Neutrophil (primary cell): ENCODE measurements around the gene STK25.
A peak's percentile ranks its signal among the peaks of the same experiment; 100 is the strongest.

Experiments used
- H3K27ac ChIP-seq: fragments of 200-600 bp; sonication (generic); 2 replicates; pipeline ENCODE4 v1.5.1; 2016; ENCODE audit warnings: mild to moderate bottlenecking, moderate library complexity
- H3K27me3 ChIP-seq: fragments of 200-600 bp; sonication (generic); 2 replicates; pipeline ENCODE4 v1.6.0; 2016; ENCODE audit warnings: mild to moderate bottlenecking
- H3K36me3 ChIP-seq: fragments of 200-600 bp; sonication (generic); 2 replicates; pipeline ENCODE4 v1.5.1; 2017
- H3K4me1 ChIP-seq, 2 experiments: fragments of 200-600 bp in 1 of 2; sonication (generic) in 1 of 2; 1 replicate in 1 of 2; 2 replicates in 1 of 2; pipeline versions ENCODE4 v1.5.1 to v1.6.1; 2013 to 2016; ENCODE audit warnings: low read depth in 1 of 2, low read length in 1 of 2, mild to moderate bottlenecking in 1 of 2, moderate library complexity in 1 of 2; ENCODE audit not compliant: control insufficient read depth in 1 of 2, insufficient read depth in 1 of 2
- H3K4me3 ChIP-seq, 2 experiments: fragments of 200-600 bp in 1 of 2; sonication (generic) in 1 of 2; 1 replicate in 1 of 2; 2 replicates in 1 of 2; pipeline ENCODE4 v1.5.1; 2013 to 2016; ENCODE audit warnings: low read depth in 1 of 2, low read length in 1 of 2, mild to moderate bottlenecking in 1 of 2, moderate library complexity in 1 of 2
- H3K9me3 ChIP-seq: fragments of 200-600 bp; sonication (generic); 2 replicates; pipeline ENCODE4 v1.5.1; 2016
- TF ChIP-seq, protein P1 (sequence below): fragments of 200-600 bp; sonication (generic); IDR thresholded peaks from 2 replicates; pipeline ENCODE4 v1.5.1; 2016; ENCODE audit warnings: antibody characterized with exemption

STK25 gene

DNA sequence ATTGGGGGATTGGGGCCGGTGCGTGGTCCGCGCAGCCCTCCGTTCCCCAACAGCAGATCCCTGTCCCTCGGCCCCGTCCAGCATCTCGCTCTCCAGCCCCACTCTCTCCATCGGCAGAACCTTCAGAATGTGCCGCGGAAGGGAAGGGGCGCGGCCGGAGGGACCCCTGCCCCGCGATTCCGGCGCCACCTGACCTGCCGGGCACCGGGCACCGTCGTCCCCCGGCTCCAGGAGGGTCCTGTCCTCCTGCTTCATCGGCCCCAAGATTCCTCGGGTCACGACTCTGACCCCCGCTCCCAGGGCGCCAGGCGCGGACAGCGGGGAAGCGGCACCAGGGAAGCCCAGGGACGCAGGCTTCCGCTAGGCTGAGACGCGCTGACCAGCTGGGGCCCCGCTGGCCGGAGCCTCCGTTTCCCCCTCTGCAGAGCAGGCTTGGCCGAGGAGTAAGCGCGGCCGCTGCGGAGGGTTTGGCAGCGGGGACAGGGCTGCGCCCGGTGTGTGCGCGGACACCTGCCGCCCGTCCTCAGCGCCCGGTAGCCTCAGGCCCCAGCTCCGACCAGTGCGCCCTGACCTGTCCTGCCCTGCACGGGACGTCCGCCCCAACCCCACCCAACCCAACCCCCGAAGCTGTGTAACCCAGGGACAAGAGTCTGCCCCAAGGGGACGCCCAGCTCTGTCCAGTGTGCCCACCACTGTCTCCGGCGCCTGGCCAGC is 33.3 kb upstream of the STK25 start:
- peaks cover 97% of the 10 kb centered on the region for H3K27me3 ChIP-seq
- H3K27ac ChIP-seq, result no peak overlapping the region
- H3K4me1 ChIP-seq, result peaks cover 4 to 5% of the 10 kb centered on the region in 2 experiments
- TF ChIP-seq, protein P1, sequence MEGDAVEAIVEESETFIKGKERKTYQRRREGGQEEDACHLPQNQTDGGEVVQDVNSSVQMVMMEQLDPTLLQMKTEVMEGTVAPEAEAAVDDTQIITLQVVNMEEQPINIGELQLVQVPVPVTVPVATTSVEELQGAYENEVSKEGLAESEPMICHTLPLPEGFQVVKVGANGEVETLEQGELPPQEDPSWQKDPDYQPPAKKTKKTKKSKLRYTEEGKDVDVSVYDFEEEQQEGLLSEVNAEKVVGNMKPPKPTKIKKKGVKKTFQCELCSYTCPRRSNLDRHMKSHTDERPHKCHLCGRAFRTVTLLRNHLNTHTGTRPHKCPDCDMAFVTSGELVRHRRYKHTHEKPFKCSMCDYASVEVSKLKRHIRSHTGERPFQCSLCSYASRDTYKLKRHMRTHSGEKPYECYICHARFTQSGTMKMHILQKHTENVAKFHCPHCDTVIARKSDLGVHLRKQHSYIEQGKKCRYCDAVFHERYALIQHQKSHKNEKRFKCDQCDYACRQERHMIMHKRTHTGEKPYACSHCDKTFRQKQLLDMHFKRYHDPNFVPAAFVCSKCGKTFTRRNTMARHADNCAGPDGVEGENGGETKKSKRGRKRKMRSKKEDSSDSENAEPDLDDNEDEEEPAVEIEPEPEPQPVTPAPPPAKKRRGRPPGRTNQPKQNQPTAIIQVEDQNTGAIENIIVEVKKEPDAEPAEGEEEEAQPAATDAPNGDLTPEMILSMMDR, result no peak
- no peak overlapping the region for H3K4me3 ChIP-seq
- no peaks in the 10 kb centered on the region for H3K9me3 ChIP-seq
- H3K36me3 ChIP-seq, result no peaks in the 10 kb centered on the region

DNA sequence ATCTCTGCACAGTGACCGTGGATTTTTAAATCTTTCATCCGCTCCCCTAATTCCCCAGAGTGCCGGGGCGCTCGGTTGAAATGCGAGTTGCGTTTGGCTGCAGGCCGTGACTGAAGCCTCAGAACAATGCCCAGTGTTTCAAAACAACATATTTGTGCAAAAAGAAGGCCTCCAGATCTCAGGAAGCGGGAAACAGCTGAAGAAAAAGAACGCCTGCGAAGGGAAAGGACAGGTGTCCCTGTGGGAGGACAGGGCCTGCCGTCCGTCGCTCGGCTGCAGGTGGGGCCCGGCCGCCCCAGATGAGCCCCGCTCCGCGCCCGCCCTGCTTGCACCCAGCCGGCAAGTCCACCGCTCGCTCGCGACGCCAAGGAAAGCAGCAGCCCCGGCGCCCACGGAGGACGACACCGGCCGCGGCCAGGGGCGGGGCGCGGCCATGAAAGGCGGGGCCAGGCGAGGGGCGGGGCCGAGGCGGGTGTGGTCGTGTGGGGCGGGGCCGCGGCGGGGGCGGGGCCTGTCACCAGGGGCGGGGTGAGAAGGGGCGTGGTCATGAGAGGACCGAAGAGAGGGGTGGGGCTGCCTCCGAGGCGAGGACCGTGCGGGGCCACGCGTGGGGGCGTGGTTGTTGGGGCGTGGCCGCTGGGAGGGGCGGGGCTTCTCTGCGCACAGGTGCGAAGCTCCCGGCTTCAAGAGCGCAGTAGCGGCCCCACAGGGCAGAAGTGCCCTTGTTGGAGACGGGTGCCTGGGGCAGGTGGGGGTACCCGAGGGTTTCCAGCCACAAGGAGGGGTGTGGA is 32.6 kb upstream of the STK25 start:
- Histone ChIP-seq H3K36me3 (no peaks in the 10 kb centered on the region), H3K27me3 (peaks cover 97% of the 10 kb centered on the region), H3K4me3 (peak overlapping the region in 1 of 2 experiments; percentile 20), H3K4me1 (peaks cover 4 to 5% of the 10 kb centered on the region in 2 experiments), H3K9me3 (no peaks in the 10 kb centered on the region), H3K27ac (no peak overlapping the region)
- TF ChIP-seq, protein P1, result no peak

DNA sequence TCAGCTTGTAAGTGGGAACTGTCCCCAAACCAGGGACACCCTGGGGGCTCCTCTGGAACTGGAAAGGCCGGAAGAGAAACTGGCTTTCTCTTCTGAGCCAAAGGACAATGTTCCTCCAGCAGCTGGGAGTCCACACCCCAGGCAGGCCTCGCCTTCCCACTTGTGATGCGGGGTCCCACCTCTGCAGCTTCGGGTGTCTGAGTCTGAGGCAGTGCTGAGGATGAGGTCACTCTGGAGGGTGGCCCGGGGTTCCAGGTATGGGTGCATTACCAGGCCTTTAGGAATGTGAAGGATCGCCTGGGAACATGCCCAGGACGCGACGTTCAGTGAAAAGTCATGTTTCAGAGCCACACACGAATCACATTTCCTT is 32.0 kb upstream of the STK25 start:
- TF ChIP-seq, protein P1, result no peak
- peak overlapping the region in 1 of 2 experiments; percentile 20 for H3K4me3 ChIP-seq
- no peaks in the 10 kb centered on the region for H3K36me3 ChIP-seq
- no peak overlapping the region for H3K27ac ChIP-seq
- H3K27me3 ChIP-seq, result peaks cover 97% of the 10 kb centered on the region
- H3K9me3 ChIP-seq, result no peaks in the 10 kb centered on the region
- H3K4me1 ChIP-seq, result peaks cover 4 to 5% of the 10 kb centered on the region in 2 experiments

DNA sequence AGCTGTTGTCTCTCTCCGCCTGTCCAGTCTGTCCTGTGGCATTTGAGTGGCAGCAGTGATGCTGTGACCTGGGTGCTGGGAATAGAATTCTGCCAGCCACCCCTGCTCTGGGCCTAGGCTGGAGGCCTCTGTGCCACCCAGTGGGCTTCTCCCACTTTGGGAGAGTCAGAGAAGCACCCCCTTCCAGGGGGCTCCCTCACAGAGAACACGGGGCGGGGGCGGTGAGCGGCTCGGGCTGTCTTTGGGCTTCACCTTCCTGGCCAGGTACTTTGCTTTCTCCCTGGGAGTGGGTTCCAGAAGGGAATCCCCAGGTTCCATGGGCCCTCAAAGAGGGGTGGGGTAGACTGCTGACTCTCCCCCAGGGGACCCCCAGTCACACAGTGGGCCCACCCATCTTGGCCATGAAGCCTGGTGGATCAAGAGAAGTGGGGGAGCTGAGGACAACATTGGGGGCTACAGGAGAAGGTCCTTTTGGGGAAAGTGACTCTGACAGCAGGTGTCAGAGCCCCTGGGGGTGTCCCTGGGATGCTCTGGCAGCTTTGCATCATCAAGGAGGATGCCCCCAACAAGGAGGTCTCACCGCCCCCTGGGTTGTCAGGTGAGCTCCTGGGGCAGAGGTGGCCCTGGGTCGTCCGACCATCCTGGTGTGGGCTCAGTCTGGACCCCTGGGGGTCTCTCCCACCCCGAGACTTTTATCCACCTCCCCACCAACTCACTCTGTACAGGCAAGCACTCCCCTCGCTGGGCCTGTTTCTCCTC is 31.4 kb upstream of the STK25 start:
- Histone ChIP-seq H3K27ac (no peak overlapping the region), H3K36me3 (no peaks in the 10 kb centered on the region), H3K4me3 (no peak overlapping the region), H3K9me3 (no peaks in the 10 kb centered on the region), H3K4me1 (peaks cover 4 to 5% of the 10 kb centered on the region in 2 experiments), H3K27me3 (peaks cover 96% of the 10 kb centered on the region)
- TF ChIP-seq, protein P1, result no peak

DNA sequence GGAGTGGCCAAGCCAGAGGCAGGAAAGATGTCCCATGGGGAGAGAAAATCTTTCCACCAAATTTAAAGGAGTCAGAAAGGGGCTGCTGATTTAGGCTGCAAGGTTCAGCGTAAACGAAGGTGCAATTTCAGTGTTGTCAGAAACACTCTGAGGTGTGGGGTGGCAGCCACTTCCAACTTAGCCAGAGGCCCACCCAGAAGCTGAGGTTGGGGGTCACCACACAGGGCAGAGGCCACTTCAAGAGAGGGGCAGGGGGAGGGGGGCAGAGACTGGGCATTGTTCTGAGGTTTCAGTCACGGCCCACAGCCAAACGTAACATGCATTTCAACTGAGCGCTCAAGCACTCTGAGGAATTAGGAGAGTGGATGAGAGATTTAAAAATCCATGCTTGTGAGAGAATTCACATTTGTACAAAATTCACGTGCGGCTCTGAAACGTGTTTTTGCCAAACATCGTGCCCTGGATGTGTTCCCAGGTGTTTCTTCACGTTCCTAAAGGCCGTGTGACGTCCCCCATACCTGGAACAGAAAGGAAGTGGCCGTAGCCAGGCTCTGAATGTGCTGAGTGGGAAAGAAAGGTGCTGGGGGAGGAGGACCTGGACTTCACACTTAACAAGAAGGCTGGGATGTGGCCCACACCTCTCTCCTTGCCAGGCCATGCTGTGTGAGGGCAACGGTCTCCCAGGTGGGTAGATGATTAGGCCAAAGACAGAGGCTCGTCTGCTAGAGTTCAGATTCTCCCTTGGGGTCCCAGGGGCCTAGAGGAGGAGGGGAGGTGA is 30.6 kb upstream of the STK25 start:
- H3K27ac ChIP-seq, result no peak overlapping the region
- peaks cover 90% of the 10 kb centered on the region for H3K27me3 ChIP-seq
- H3K4me1 ChIP-seq, result peaks cover 4 to 5% of the 10 kb centered on the region in 2 experiments
- no peak overlapping the region for H3K4me3 ChIP-seq
- TF ChIP-seq, protein P1, result no peak
- no peaks in the 10 kb centered on the region for H3K9me3 ChIP-seq
- no peaks in the 10 kb centered on the region for H3K36me3 ChIP-seq
